ENCODE data around the gene IL1RL1.

IL1RL1 gene

DNA sequence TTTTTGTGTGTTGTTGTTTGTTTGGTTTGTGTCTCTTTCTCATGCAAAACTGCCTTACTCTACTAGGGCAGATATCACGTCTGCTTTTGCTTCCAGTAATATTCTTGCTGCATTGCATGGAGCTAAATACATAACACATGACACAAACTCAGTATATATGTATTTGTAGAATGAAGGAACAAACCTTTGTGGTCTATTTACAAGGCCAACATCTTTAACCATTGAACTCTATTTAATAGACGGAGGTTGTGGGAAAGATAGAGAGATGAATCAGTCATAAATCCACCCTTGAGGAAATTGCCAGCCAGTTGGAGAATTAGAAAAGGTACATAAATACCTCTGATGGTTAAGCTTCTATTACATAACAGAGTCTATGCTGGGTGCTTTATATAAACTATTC, 26.0 kb upstream of the IL1RL1 start:
- no peaks in the 10 kb centered on the region for H3K9me3 ChIP-seq (ENCODE audit: control insufficient read depth, low read length)
- H3K4me1 ChIP-seq (ENCODE audit: control insufficient read depth, insufficient read depth, low read depth, low read length) = peaks cover 2% of the 10 kb centered on the region
- H3K14ac ChIP-seq (ENCODE audit: low read length in 2 of 2) = no peak overlapping the region
- H3K27ac ChIP-seq (ENCODE audit: low read length, poor library complexity, severe bottlenecking) = no peak overlapping the region
- peaks cover 0 to 21% of the 10 kb centered on the region in 2 experiments for H3K27me3 ChIP-seq (ENCODE audit: control insufficient read depth in 1 of 2, insufficient read depth in 1 of 2, low read length in 2 of 2)
- H2BK120ac ChIP-seq (ENCODE audit: low read depth, low read length) = no peak overlapping the region
- H3K4me2 ChIP-seq (ENCODE audit: low read length, poor library complexity, severe bottlenecking) = no peak overlapping the region
- H2BK12ac ChIP-seq (ENCODE audit: low read length in 2 of 2) = no peak overlapping the region
- H3K36me3 ChIP-seq (ENCODE audit: control insufficient read depth in 1 of 2, insufficient read depth in 2 of 2, low read depth in 1 of 2, low read length in 2 of 2) = no peaks in the 10 kb centered on the region
- H3K79me1 ChIP-seq (replicated peaks; ENCODE audit: low read length, poor library complexity, severe bottlenecking) = no peaks in the 10 kb centered on the region
- no peak overlapping the region for H3K4me3 ChIP-seq (ENCODE audit: insufficient read depth in 1 of 2, low read depth in 1 of 2, low read length in 2 of 2)
- no CpG with 5 or more reads among the region's 2 CpGs for WGBS
- H2BK5ac ChIP-seq (ENCODE audit: low read depth, low read length, poor library complexity, severe bottlenecking) = no peak overlapping the region
- no peak overlapping the region for H3K23ac ChIP-seq (ENCODE audit: low read length in 2 of 2)
- no peak overlapping the region for H2BK15ac ChIP-seq (ENCODE audit: low read depth, poor library complexity, severe bottlenecking)
- no peak overlapping the region for H3K4ac ChIP-seq (ENCODE audit: low read depth in 1 of 2, low read length in 2 of 2)
- H3K18ac ChIP-seq (ENCODE audit: low read depth in 1 of 2, low read length in 2 of 2) = no peak overlapping the region
- H2AFZ ChIP-seq (ENCODE audit: low read depth, low read length) = no peak overlapping the region
- no peak overlapping the region for H3K9ac ChIP-seq (ENCODE audit: low read length)
- no peak overlapping the region for H4K8ac ChIP-seq (ENCODE audit: low read length)
- DNase-seq = no peak
- no peak overlapping the region for H2AK5ac ChIP-seq (ENCODE audit: low read length, severe bottlenecking)
- H4K91ac ChIP-seq (ENCODE audit: low read length) = no peak overlapping the region

- Histone ChIP-seq H3K4me3 (ENCODE audit: insufficient read depth in 1 of 2, low read depth in 1 of 2, low read length in 2 of 2) (no peak overlapping the region), H3K9me3 (ENCODE audit: control insufficient read depth, low read length) (no peaks in the 10 kb centered on the region), H3K27ac (ENCODE audit: low read length, poor library complexity, severe bottlenecking) (no peak overlapping the region), H4K91ac (ENCODE audit: low read length) (no peak overlapping the region), H3K18ac (ENCODE audit: low read depth in 1 of 2, low read length in 2 of 2) (no peak overlapping the region), H3K4me2 (ENCODE audit: low read length, poor library complexity, severe bottlenecking) (no peak overlapping the region), H3K14ac (ENCODE audit: low read length in 2 of 2) (no peak overlapping the region), H3K27me3 (ENCODE audit: control insufficient read depth in 1 of 2, insufficient read depth in 1 of 2, low read length in 2 of 2) (peaks cover 0 to 17% of the 10 kb centered on the region in 2 experiments), H2BK12ac (ENCODE audit: low read length in 2 of 2) (no peak overlapping the region), H2AK5ac (ENCODE audit: low read length, severe bottlenecking) (no peak overlapping the region), H3K79me1 (replicated peaks; ENCODE audit: low read length, poor library complexity, severe bottlenecking) (no peaks in the 10 kb centered on the region), H3K9ac (ENCODE audit: low read length) (no peak overlapping the region), H2BK5ac (ENCODE audit: low read depth, low read length, poor library complexity, severe bottlenecking) (no peak overlapping the region), H3K23ac (ENCODE audit: low read length in 2 of 2) (no peak overlapping the region), H2AFZ (ENCODE audit: low read depth, low read length) (no peak overlapping the region), H3K4me1 (ENCODE audit: control insufficient read depth, insufficient read depth, low read depth, low read length) (peaks cover 2% of the 10 kb centered on the region), H3K4ac (ENCODE audit: low read depth in 1 of 2, low read length in 2 of 2) (no peak overlapping the region), H2BK120ac (ENCODE audit: low read depth, low read length) (no peak overlapping the region), H2BK15ac (ENCODE audit: low read depth, poor library complexity, severe bottlenecking) (no peak overlapping the region), H3K36me3 (ENCODE audit: control insufficient read depth in 1 of 2, insufficient read depth in 2 of 2, low read depth in 1 of 2, low read length in 2 of 2) (no peaks in the 10 kb centered on the region), H4K8ac (ENCODE audit: low read length) (no peak overlapping the region)
- 80% methylated on average over 3 of the region's 3 CpGs for WGBS
- no peak for DNase-seq
Measured at GRCh38 chr2:102286041-102286440, 25.3 kb upstream of the IL1RL1 start.

GRCh38 chr2:102289129-102289528, 22.2 kb upstream of the IL1RL1 start:
- H3K14ac ChIP-seq (ENCODE audit: low read length in 2 of 2) = no peak overlapping the region
- no peak overlapping the region for H3K18ac ChIP-seq (ENCODE audit: low read depth in 1 of 2, low read length in 2 of 2)
- H2AFZ ChIP-seq (ENCODE audit: low read depth, low read length) = no peak overlapping the region
- H2BK15ac ChIP-seq (ENCODE audit: low read depth, poor library complexity, severe bottlenecking) = no peak overlapping the region
- H4K8ac ChIP-seq (ENCODE audit: low read length) = no peak overlapping the region
- no peak overlapping the region for H4K91ac ChIP-seq (ENCODE audit: low read length)
- H3K79me1 ChIP-seq (replicated peaks; ENCODE audit: low read length, poor library complexity, severe bottlenecking) = no peaks in the 10 kb centered on the region
- H3K9ac ChIP-seq (ENCODE audit: low read length) = no peak overlapping the region
- H3K27ac ChIP-seq (ENCODE audit: low read length, poor library complexity, severe bottlenecking) = no peak overlapping the region
- H2BK12ac ChIP-seq (ENCODE audit: low read length in 2 of 2) = no peak overlapping the region
- H2BK120ac ChIP-seq (ENCODE audit: low read depth, low read length) = no peak overlapping the region
- no peak overlapping the region for H3K4me3 ChIP-seq (ENCODE audit: insufficient read depth in 1 of 2, low read depth in 1 of 2, low read length in 2 of 2)
- DNase-seq = no peak
- H3K4me2 ChIP-seq (ENCODE audit: low read length, poor library complexity, severe bottlenecking) = no peak overlapping the region
- H3K27me3 ChIP-seq (ENCODE audit: control insufficient read depth in 1 of 2, insufficient read depth in 1 of 2, low read length in 2 of 2) = peaks cover 0 to 27% of the 10 kb centered on the region in 2 experiments
- H3K23ac ChIP-seq (ENCODE audit: low read length in 2 of 2) = no peak overlapping the region
- no peaks in the 10 kb centered on the region for H3K9me3 ChIP-seq (ENCODE audit: control insufficient read depth, low read length)
- WGBS = 96% methylated on average over 4 of the region's 5 CpGs
- no peak overlapping the region for H2BK5ac ChIP-seq (ENCODE audit: low read depth, low read length, poor library complexity, severe bottlenecking)
- no peak overlapping the region for H3K4ac ChIP-seq (ENCODE audit: low read depth in 1 of 2, low read length in 2 of 2)
- no peak overlapping the region for H2AK5ac ChIP-seq (ENCODE audit: low read length, severe bottlenecking)
- no peaks in the 10 kb centered on the region for H3K36me3 ChIP-seq (ENCODE audit: control insufficient read depth in 1 of 2, insufficient read depth in 2 of 2, low read depth in 1 of 2, low read length in 2 of 2)
- peaks cover 2% of the 10 kb centered on the region for H3K4me1 ChIP-seq (ENCODE audit: control insufficient read depth, insufficient read depth, low read depth, low read length)

DNA sequence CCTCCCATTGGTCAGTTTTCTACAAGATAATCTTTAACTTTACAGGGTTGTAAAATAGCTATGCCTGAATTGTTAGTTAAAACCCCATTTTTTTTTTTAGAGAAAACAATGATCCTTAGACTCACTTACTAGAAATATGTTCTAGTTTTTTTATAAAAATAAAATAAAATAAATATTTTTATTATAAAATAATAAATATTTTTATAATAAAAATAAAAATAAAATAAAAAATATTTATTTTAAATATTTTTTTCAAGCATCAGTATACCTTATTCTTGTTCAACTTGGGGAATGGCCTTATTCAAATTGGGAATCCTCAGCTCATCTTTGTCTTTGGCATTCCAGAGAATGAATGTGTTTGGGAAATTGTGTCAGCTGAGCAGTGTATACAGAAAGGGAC, 20.8 kb upstream of the IL1RL1 start:
- H2BK5ac ChIP-seq (ENCODE audit: low read depth, low read length, poor library complexity, severe bottlenecking) = no peak overlapping the region
- H3K4me2 ChIP-seq (ENCODE audit: low read length, poor library complexity, severe bottlenecking) = no peak overlapping the region
- no peak overlapping the region for H2BK15ac ChIP-seq (ENCODE audit: low read depth, poor library complexity, severe bottlenecking)
- no peak overlapping the region for H3K18ac ChIP-seq (ENCODE audit: low read depth in 1 of 2, low read length in 2 of 2)
- H3K27me3 ChIP-seq (ENCODE audit: control insufficient read depth in 1 of 2, insufficient read depth in 1 of 2, low read length in 2 of 2) = peaks cover 0 to 23% of the 10 kb centered on the region in 2 experiments
- no peak overlapping the region for H2BK12ac ChIP-seq (ENCODE audit: low read length in 2 of 2)
- no peak overlapping the region for H4K8ac ChIP-seq (ENCODE audit: low read length)
- no peak overlapping the region for H3K9ac ChIP-seq (ENCODE audit: low read length)
- H2BK120ac ChIP-seq (ENCODE audit: low read depth, low read length) = no peak overlapping the region
- no peaks in the 10 kb centered on the region for H3K9me3 ChIP-seq (ENCODE audit: control insufficient read depth, low read length)
- H4K91ac ChIP-seq (ENCODE audit: low read length) = no peak overlapping the region
- DNase-seq = no peak
- no peak overlapping the region for H2AK5ac ChIP-seq (ENCODE audit: low read length, severe bottlenecking)
- H3K27ac ChIP-seq (ENCODE audit: low read length, poor library complexity, severe bottlenecking) = no peak overlapping the region
- H3K4me1 ChIP-seq (ENCODE audit: control insufficient read depth, insufficient read depth, low read depth, low read length) = peaks cover 2% of the 10 kb centered on the region
- H3K4ac ChIP-seq (ENCODE audit: low read depth in 1 of 2, low read length in 2 of 2) = no peak overlapping the region
- H3K36me3 ChIP-seq (ENCODE audit: control insufficient read depth in 1 of 2, insufficient read depth in 2 of 2, low read depth in 1 of 2, low read length in 2 of 2) = no peaks in the 10 kb centered on the region
- H3K14ac ChIP-seq (ENCODE audit: low read length in 2 of 2) = no peak overlapping the region
- no peak overlapping the region for H3K23ac ChIP-seq (ENCODE audit: low read length in 2 of 2)
- H3K4me3 ChIP-seq (ENCODE audit: insufficient read depth in 1 of 2, low read depth in 1 of 2, low read length in 2 of 2) = no peak overlapping the region
- H2AFZ ChIP-seq (ENCODE audit: low read depth, low read length) = no peak overlapping the region
- no peaks in the 10 kb centered on the region for H3K79me1 ChIP-seq (replicated peaks; ENCODE audit: low read length, poor library complexity, severe bottlenecking)
